Stimulated activated CD8-positive, alpha-beta memory T cell treated with anti-CD3 and anti-CD28 coated beads, Interleukin-15, amount 100 ng/mL, for 48 hours (primary cell): ENCODE data around the gene HS6ST3.

Source experiments
- DNase-seq, 2 donors: peaks; one replicate each; pipeline ENCODE4 v3.0.0-alpha.2; 2020; ENCODE audit warnings: low read depth in 2 of 2

The HS6ST3 gene

DNA sequence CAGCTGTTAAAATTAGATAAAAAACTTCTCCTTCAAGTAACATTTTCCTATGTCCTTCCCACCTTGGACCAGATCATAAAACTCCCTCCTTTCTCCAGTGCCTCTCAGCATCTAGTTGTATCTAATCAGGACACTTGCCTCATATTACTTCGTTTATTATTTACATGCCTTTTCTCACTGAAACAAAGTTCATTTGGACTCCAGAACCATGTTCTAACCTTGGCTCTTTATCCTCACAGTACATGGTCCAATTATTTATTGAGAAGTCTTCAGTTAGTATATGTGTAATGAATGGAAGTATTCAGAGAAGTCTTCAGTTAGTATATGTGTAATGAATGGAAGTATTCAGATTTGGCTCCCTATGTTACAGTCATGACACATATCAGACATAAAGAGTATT lies 561.7 kb downstream of the HS6ST3 start:
- DNase-seq, result no peak

DNA sequence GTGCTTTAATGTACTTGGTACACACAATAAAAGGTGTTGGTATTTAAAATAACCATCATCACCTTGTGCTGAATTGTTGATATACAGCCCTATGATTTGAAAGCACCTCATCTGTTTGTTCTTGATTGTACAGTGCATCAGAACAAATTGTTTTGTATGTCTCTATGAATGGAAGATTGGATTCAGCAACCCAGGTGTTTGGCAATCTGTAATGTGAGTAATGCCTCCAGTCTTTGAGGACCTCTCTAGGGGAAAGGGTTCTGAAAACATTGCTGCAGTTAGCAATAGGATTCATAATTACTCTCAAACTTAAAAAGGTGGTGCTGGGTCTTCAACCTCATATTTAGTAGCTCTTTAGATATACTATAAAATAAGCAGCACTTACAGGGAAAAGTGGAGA lies 562.6 kb downstream of the HS6ST3 start:
- no peak for DNase-seq

DNA sequence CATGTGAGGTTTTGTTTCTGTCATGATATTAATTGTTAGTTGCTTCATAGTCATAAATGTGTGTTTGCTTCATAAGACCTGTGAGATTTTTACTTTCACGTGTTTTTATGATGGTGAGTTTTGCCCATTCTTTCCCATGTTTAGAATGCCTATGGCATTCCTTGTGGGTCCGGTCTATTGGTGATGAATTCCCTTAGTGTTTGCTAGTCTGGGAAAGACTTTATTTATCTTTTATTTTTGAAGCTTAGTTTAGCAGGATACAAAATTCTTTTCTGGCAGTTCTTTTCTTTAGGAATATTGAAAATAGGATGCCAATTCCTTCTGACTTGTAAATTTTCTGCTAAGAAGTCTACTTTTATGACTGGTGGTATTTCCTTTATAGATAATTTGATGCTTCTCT lies 571.7 kb downstream of the HS6ST3 start:
- no peak for DNase-seq

DNA sequence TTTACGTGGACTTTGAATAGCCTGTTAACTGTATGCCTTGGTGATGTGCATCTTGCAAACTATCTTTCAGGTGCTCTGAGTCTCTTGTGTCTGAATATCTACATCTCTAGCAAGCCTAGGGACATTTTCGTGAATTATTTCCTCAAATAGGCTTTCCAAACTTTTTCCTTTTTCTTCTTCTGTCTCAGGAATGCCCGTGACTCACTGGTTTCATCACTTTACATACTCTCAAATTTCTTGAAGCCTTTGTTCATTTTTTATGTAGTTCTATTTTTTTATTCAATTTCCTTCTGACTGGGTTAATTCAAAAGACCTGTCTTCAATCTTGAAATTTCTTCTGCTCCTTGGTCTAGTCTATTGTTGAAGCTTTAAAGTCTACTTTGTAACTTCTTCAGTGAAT lies 572.1 kb downstream of the HS6ST3 start:
- no peak for DNase-seq

DNA sequence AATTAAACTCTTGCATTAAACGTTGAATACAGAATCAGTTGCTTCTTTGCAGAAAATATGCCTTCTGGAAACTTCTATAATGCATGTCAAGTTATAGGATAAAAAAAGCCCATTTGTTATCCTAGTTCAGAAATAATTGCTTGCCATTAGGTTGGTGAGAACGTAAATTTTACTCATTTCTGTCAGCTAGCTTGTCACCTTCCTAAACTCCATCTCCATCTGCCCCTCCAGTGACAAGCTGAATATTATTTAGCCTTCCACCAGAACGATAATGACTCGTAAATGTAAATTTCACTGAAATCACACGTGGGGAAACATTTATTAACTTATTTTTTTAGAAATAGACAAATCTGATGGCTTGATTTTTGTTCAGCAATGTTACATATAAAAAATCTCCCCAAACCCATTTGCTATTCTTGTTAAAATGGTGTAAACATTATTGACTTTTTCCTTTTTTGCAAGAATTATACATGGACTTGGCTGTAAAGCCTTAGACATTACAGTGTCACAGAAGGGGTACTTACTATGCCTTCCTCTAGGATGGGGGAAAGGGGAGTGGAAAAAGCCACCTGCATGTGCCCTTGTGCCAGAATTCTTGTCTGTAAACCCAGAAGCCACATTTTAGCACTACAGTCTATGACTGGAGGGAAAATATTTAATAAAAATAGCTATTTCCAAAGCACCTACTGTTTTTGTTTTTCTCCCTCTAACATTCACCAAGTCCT lies 577.5 kb downstream of the HS6ST3 start:
- DNase-seq, result no peak

DNA sequence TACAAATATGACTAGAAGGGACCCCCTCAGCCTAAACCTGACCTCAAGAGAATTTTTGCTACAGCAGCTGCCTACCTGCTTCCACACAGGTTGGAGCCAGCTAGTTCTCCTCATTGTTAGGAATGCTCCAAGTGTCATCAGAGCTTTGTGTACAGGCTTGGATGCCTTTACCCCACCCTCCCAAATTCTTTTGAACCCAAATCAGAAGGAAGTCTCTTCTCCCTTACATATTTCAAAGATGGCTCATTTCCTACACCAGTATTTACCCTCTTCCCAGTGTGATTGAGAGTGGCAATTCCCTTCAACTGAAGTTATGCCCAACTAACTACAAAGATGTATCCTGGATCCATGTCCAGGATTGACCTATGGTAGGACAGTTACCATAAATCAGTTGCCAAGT lies 581.2 kb downstream of the HS6ST3 start:
- DNase-seq, result no peak

DNA sequence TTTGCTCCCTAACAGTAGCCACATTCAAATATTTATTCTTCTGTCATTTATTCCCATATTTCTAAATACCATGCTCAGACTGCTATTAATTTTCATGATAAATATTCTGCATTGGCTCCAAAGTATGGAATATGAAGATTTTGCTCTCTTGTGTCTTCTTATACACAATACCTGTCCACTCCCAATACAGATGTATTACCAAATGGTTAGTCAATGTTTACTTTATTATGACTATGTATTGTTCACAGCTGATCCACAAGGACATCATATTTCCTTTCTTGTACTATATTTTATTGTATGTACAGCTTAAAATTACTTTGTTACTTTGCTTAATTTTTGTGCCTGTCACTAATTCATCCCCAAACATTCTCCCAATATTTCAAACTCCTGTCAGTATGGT lies 582.1 kb downstream of the HS6ST3 start:
- DNase-seq, result no peak

DNA sequence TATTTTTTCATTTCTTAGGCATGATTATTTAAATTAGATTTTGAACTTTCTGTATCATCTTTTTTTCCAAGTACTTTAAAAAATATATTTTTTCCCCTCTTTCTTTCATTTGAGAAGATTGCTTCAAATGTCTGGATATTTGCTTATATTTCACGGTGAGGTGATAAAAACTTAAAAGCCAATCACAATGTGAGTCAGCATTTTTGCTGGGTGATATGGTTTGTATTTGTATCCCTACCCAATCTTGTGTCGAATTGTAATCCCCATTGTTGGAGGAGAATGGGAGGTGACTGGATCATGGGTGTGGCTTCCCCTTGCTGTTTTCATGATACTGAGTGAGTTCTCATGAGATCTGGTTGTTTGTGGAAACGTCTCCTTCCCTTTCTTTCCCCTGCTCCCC lies 583.9 kb downstream of the HS6ST3 start:
- no peak for DNase-seq

DNA sequence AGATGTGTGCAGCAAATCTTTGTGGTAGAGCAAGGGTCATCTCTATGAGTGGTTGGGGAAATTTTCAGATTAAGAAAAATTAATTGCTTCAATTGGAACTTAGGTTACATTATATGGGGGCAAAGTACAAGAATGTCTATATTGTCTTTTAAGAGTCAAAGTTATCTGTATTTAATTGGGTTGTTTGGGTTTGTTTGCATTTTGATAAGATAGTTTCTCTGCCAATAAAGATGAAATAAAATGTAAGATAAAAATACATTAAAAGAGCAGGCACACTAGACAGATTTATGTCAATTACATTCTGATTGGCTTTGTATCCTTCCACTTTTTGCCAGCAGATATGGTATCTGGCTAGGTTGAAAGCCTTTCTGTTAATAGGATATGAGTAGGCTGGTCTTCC lies 587.1 kb downstream of the HS6ST3 start:
- DNase-seq, result no peak

DNA sequence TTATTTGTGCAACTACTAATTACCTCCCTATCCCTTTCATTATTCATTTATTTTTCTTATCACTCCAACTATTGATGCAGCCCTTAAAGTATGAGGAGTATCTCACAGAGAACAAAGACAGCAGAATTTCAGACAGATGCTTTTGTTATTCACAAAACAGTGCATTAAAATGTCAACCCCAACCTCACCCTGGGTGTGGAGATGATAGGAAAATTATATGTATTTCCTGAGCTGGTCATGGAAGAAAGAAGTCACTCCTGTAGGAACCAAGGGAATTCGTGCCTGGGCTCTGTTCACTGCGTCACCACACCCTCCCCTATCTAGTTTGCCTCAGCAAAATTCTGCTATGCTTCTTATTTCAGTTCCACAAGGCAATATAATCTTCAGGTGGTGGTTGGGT lies 588.9 kb downstream of the HS6ST3 start:
- DNase-seq, result no peak

DNA sequence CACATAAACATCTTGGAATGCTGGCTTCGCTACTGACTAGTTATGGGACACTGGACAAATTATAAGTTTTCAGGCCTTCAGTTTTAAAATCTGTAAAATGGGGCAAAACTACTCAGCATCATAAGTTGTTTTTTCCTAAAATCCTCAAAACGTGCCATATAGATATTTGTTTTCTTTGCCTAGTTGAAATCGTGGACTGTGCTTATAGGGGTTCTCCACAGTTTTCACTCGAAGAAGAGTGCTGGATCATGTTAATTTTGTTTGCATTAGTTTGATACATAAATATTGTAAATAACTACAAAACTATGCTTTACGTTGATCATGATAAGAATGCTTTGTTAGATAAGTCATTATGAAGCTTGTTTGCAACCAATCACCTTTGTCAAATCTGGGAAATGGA lies 591.0 kb downstream of the HS6ST3 start:
- no peak for DNase-seq

DNA sequence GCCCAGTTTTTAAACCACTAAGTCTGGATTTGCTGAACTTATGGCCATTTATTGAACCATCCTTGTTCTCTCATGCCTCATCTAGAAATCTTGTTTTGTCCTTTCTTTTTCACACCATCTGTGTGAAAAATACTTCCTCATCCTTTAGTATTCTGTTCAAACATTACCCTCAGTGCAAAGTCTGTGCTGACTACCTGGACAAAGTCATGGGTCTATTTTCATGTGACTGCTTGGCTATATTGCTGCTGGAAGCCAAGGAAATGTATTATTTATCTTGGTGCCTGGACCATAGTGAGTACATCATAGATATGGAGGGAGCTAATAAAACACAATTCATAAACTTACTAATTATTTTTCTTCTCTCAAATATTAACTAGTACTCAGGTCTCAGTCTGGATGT lies 591.9 kb downstream of the HS6ST3 start:
- no peak for DNase-seq

DNA sequence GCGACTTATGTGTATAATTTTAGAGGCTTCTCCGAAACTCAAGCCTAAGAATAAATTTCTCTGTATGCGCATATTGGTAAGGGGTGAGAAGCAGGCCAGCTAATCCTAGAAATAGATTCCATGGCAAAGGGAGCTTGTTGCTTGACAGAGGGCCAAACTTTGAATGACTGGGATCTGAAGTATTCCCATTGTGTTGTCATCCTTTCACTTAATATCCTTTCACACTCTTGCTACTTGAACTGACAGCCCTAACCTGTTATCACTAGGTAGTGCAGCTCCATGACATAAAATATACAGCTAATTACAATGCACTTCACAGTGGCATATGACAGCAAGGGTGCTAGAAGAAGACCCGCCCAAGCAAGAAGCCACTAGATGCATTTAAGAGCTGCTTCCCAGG lies 594.6 kb downstream of the HS6ST3 start:
- DNase-seq, result no peak

DNA sequence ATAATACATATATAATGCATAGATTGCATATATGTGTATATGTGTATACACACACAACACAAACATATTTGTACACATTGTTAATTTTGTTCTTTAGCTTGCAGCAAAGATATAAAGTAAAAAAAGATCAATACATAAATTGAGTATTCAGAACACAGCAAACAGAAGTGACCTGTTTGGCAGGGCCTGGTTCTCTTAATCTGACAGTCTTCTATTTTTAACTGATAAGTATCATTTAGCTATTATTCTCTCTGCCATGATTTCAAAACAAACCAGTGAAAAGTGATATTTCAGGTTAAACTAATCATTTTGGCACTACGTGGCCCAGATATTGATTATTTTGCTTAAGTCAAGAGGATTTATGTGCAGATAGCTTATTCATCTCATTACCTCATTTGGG lies 595.0 kb downstream of the HS6ST3 start:
- no peak for DNase-seq

DNA sequence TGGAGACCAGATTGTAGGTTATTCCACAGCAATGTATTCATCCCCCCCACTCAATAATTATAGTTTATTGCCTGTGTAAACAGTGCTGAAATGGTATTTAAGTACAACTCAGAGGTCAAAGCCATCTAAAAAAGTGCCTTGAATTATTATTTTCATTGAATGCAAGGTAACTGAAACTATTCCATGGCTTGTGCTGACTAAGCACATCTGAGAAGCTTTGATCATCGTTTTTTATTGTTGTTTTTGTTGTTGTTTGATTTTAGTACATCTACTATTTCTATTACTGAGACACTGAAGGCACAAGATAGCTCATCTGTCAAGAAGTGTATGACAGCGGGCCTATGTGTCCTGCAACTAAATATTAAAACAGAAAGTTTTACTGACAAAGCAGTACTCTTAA lies 596.4 kb downstream of the HS6ST3 start:
- no peak for DNase-seq

DNA sequence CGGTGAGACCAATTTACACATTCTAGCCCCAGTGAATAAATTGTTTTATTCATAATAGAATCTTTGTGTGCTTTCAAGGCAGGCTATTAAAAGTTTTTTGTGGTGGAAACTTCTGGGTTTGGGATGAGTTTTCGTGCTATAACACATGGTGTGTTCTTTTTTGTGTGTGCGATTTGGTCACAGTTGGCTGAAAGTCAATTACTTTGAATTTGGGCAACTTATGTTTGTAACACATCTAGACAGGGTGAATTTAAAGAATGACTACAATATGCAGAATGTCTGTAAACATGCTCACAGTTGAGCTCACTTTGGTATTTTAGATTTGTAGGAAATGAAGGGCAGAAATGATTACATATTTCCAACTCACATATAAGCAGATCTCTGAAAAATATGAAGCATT lies 597.3 kb downstream of the HS6ST3 start:
- no peak for DNase-seq

DNA sequence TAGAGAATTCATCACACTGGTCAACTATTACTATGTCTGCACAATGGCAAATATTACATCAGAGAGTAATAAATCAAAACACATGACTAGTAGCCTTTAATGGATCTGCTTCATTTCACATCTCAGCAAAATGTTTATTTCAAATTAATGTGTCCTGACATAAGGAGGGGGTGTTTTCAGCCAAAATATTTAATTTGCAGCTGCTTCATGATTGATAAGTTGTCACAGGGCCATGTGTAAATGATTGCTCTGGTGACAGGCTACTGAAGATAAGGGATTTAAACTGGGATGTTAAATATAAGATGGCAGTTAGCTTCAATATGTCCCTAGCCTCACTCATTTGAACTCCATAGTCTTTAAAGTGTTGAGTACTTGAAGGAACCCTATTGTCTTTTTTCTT lies 601.1 kb downstream of the HS6ST3 start:
- DNase-seq, result no peak

DNA sequence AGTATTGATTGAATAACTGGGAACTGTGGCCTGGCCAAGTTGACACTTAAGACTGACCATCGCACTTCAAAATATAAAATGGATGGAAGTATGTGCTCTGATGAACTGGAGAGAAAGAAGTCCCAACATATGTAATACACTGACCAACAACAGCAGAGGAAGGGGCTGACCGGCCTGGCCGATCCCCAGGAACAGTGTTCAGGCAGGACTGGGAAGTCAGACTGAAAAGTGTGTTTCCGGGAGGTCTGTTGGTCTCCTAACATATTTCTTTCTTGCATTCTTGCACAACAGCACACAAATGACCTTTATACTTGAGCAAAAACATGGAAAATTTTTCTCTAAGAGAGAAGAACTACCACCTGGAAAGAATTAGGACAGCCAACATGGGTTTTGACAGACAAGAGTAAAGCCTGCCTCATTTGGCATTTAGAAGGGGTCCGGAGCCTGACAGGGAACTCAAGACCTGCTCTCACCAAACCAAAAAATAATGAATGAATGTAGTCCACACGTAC lies 606.5 kb downstream of the HS6ST3 start:
- DNase-seq, result no peak

DNA sequence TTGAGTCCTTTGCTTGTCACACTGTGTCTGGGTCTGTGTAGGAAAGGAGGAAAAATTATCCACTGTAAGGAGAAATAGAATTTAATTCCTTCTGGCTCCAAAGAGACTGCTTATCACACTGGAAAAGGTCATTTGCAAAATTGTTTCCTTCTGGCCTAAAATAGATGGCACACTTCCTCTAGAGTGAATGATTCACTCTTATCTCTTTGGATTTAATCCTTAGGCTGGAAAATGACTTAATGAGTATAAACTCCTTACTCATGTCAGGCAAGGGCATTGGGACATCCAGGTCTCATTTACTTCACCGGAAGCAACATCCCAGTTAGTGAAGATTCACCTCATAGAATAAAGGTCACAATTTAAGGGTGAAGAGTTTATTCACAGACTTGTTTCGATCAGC lies 610.8 kb downstream of the HS6ST3 start:
- DNase-seq, result no peak

DNA sequence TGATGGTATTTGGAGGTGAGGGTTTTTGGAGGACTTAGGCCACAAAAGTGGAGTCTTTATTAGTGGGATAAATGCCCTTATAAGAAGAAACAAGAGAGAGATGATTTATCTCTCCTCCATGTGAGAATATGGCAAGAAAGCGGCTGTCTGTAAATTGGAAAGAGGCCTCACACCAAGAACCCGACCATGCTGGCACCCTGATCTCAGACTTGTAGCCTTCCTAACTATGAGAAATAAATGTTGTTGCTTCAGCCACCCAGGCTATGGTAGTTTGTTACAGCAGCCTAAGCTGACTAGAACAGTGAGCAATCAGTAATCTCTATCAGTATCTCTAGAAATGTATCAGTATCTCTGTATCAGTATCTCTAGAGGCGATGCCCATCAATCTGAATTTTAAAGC lies 617.2 kb downstream of the HS6ST3 start:
- no peak for DNase-seq

DNA sequence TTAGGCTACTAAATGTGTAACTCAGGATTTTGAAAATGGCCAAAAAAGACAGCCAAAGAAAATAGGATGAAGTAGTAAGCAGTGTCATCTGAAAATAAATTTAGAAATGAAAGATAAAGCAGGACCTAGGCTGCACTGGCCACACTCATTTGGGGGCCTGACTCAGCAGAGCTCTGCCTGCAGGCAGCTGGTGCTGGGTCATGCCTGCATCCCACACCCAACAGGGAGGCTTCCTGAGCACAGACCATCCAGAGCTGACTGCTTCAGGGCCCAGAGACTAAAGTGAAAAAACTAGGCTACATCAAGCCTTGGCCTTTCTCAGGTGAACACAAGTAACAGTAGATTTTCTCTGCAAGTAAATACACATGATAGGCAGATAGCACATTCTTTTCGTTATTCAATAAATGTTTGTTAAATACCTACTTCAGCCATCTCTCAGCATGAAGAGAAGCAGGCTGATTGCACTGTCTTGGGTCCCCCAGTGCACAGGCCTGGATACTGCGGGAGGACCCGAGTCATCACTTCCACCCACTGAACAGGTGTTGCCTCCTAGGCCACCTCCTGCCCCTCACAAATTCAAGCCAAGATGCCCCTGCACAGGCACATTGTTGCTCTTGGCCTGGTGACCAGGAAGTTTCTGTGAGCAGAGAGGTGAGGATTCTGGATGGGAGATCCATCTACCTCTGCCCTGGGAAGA lies 620.4 kb downstream of the HS6ST3 start:
- no peak for DNase-seq

DNA sequence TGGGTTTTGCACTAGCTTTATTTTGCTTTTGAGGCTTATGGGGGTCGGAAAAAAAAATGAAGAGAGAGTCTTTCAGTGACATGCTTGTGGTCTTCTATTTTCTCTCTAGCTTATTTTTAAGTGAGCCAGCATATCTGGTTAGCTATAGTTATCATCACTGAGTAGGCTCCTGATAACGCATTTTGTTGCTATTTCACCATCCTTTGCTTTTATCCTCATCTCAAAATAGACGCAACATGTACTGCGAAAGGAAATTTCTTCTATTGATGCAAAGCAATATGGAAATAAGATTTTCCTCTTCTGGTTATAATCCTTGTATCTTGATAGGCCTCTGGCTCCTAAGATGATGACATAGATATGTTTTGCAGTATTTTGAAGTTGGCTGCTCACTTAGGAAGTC lies 630.5 kb downstream of the HS6ST3 start:
- no peak for DNase-seq

DNA sequence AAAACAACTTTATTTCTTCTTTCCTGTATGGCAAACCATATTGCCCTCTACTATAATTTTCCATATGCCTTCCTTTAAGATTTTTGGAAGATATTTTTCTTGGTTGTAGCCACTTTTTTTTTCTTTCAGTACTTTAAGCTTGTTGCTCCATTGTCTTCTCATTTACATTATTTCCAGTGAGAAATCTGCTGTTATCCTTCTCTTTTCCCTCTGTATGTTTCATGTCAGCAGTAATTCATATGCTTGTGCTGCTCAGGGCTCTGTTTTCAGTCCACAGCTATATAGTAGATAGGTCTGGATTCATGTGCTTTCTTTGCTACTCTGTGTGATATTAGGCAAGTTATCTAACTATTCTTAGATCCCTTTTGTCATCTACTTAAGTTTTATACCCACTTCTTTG lies 636.7 kb downstream of the HS6ST3 start:
- DNase-seq, result no peak

DNA sequence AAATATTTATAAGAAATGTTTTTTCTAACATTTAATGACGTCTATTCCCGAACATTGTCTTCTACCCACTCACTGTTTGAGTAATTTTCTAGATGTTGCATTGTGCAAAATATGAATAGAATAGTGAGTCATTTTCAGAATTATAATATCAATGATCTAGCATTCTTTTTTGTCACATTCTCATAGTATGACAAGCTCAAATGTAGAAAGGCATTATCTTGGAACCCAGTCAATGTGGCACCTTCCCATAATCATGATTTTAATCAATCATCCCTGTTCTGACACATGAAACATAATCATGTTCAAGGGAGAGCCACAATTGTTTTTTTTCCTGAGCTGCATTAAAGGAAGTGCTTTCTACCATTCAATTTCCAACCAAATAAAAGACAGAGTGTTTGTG lies 638.6 kb downstream of the HS6ST3 start:
- no peak for DNase-seq
